Right renal cortex interstitium (tissue), 3 donors: Measurements from ENCODE around the gene CORIN. TPM values are rescaled to one million over a fixed set of nuclear protein-coding genes. Genes with fewer than 3 reads are reported as not detected.
"Not testable (repeated sequence)": the region's sequence is repeated elsewhere in the genome, so short reads cannot be mapped to it uniquely, and the experiment has no call there.

ENCODE experiments used
- DNase-seq, 3 donors: peaks; one replicate each; pipeline ENCODE4 v3.0.0-alpha.2; 2013; ENCODE audit warnings: low read depth in 3 of 3, low spot score in 2 of 3
- polyA plus RNA-seq, 3 donors: library from polyadenylated mRNA; unstranded; fragments of 120-200 nt; gene quantifications; one replicate each; pipeline ENCODE4 v1.2.1, GENCODE V29; 2013; ENCODE audit not compliant: insufficient read length in 3 of 3

The CORIN gene
- polyA plus RNA-seq, 3 donors: 4.5 to 5.2 (median 5.1) TPM

DNA sequence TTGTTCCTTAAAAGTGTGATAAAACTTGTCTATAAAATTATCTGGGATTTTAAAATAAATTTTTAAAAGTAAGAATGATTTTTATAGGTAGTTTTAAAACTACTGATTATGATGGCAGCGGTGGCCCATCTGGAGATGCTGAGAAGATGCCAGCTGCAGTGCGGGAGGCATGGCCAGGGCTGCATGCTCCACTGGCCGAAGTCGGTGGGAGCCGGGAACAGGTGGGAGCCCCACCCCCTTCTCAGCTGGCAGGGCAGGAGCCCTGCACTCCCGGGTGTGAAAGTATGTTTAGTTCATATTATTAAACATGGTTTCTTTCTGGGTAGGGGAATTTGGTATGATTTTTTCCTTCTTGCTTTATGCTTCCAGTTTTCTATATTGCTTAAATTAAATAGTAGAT, 63.8 kb downstream of the CORIN start:
- DNase-seq: no peak

DNA sequence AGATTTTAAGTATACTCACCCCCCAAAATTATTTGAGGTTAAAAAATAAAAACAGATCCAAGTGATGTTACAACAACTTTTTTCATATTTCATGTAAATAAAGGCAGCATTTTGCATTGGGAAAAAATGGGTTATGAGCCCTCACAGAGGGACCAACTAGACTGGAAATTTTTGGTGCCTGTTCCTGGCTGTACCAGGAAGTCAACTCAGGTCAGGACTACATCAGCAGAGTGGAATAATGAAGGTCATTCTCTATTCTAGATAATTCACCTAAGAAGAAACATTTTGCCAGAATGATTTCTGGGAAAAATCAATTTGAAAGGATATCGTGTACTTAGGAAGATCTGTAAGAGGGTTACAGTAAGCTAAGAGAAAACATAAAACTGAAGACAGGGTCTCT, 66.8 kb downstream of the CORIN start:
- DNase-seq: no peak

DNA sequence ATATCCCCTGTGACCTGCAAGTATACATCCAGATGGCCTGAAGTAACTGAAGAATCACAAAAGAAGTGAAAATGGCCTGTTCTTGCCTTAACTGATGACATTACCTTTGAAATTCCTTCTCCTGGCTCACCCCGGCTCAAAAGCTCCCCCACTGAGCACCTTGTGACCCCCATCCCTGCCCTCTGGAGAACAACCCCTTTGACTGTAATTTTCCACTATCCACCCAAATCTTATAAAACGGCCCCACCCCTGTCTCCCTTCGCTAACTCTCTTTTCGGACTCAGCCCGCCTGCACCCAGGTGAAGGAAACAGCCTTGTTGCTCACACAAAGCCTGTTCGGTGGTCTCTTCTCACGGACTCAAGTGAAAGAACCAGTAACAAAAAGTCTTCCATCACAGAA, 69.9 kb downstream of the CORIN start:
- DNase-seq: not testable (repeated sequence)

DNA sequence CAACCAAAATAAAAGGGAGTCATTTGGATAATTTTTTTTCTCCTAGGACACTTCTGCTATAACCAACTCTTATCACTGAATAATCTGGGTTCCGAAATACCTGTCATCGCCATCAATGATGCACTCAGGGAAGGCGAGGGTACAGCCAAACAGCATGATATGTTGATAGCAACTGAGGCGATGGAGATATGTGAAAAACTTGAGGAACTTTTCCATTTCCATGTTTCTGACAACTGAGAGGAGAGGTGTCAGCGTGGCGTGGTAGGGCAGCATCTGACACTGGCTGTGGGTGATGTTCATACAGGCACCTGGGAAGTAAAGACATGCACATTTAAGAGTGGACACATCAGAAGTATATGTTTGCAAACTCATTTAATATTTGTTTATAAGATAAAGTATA, 74.6 kb downstream of the CORIN start:
- no peak for DNase-seq

DNA sequence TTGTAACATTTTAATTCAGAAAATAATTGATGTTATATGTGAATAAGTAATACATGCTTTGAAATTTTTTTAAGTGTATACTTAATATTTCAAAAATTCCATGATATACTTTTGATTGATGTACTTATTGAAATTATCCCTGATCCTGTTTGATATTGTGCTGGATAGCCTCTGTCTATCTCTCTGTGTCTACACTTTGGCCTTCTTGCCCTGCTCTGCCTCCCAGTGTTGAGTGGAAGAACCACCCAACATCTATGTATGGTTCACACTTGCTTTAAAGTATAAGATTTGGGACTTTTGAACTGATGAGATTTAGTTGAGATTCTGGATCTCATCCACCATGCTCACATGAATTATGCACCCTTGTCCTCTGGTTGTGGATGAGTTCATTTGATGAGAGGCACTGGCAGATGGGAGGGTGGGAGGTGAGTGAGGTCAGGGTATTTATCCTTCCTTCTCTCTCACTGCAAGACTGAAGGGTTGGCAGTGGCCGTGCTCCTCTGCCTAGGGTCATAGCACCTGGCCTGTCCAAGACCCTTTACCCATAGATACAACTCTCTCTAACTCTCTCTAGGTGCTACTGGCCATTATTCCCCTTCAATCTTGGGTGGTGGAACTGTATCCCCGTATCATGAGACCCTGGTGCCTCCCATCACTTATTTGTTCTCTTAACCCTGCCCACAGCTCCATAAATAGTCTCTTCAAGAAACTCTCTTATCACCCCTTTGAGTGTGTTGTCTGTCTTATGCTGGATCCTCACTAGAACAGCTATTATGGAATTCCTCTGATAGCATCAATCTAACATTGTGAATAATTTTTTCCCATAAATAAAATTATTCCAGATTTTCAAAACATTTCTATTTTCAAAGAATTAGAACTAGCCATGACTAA, 75.2 kb downstream of the CORIN start:
- DNase-seq: no peak

DNA sequence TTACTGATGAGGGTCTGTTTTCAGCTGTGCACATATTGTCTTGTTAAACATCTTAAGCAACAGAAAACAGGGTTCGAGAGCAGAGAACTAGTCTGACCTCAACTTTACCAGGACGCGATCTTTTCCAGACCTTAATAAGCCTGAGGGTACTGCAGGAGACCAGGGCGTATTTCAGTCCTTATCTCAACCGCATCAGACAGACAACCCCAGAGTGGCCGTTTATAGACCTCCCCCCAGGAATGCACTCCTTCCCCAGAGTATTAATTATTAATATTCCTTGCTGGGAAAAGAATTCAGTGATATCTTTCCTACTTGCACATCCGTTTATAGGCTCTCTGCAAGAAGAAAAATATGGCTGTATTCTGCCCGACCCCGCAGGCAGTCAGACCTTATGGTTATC, 84.6 kb downstream of the CORIN start:
- not testable (repeated sequence) for DNase-seq

DNA sequence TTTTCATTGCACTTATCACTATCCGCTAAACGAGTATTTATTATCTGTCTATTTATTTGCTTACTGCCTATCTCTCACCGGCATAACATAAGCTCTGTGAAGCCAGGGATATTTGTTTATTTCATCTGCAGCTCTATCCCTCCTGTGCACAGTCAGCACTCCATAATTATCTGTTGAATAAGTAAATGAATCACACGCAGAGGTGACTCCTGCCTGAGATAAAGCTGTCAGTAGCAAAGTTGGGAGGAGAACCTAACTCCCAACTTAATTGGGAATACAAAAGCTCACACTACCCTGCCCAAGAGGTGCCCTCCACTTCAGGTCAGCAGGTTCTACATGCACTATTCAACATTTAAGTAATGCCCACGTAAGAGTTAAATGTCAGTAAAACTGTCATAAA, 85.7 kb downstream of the CORIN start:
- DNase-seq: no peak

DNA sequence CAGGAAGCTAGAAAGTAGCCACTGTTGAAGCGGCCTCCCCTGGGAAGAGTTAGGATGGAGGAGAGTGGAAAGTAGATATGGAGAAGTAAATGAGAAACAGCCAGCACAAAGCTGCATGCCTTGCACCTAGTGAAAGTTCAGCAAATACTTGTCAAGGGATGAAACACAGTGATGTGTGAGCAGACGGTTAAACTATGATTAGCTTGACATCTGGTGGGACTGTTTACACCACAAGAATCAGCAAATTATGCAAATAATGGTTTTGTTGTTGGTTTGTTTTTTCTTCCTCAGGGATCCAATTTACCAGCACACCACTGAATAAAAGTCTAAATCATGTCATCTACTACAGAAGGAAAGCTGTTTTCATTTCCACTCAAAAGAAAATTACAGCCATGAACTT, 87.1 kb downstream of the CORIN start:
- DNase-seq: no peak

DNA sequence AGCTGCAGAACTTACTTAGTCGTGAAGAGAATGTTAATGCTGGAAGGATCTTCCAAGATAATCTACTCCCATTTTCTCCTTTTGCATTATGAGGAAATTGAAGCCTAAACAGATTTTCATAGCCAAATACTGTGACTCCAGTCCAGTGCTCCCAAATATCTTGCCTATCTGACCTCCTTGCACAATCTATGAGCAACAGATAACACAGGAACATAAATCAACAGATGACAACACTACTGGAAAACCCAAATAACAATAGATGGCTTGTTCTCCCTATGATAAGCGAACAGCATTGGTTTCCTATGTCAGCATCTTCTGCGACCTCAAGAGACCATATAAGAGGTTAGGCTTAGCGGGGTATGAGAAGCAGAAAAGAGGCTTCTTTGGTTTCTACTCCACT, 88.0 kb downstream of the CORIN start:
- no peak for DNase-seq

DNA sequence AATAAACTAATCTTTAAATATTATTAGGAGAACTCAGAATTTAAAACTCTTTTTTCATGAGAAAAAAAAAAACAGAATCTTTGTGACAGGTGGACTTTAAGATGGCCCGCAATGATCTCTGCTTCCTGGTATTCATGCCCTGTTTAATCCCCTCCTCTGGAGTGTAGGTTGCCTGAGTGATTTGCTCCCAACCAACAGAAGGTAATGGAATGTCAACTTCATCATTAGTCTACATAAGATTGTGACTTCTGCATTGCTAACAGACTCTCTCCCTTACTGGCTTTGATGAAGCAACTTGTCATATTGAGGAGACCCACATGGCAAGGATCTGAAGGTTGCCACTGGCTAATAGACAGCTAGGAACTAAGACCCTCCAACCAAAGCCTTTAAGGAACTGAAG, 88.8 kb downstream of the CORIN start:
- no peak for DNase-seq

DNA sequence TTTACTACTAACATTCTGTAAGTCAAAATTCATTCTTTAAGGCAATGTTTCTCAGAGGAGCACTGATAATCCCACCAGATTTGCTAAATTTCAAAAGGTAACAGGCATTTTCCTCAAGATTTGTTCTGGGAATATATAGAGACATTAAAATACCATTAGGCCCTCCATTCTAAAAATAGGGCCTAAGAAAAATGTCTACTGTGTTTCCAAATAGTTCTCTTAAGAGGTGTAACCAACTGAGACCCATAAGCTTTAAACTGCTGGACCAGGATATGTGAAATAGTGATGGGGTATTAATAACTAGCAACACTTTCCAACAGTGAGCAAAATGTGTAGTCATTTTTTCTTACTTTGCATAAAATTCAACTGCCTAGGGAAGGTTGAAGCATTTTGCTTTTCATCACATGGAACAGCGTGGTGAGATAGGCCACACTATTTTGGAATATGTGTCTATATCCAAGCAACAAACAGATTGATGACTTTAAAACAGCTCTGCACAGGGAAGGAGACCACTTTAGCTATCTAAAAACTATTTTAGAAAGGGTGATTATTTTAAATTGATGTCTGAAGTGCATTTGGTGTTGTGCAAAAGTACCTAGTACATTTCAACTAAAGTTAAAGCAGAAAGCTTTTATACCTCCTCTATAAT, 89.9 kb downstream of the CORIN start:
- no peak for DNase-seq

DNA sequence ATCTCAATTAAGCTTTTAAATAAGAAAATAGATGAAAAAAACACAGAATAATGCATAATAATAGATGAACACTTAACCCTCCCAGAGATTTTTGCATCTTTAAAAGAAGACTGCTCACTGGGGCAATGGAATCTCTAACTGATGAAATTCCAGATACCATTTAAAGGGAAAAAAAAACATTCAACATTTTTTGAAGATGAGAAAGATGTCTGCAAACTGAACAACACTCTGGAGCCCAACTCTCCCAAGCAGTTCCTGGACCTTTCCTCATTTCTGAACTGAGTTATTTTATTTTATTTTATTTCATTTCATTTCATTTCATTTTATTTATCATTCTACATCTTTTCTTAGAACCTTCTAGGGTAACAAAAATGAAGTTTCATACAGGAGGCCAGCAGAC, 90.7 kb downstream of the CORIN start:
- DNase-seq: no peak

DNA sequence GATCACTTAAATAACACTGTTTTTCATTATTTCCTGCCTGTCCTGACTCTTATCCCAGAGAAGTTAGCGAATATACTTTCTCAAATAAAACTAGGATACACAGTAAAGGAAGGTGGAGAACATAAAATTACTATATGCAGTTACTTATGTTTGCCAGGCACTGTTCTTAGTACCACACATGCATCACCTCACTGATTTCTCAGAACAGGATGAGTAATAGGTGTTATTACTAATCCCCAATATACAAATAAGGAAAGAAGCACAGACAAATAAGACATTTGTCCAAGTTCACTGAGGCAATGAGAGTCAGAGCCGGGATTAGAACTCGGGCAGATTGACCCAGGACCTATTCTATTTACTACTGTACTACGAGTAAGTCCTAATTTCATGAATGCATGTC, 91.7 kb downstream of the CORIN start:
- no peak for DNase-seq

DNA sequence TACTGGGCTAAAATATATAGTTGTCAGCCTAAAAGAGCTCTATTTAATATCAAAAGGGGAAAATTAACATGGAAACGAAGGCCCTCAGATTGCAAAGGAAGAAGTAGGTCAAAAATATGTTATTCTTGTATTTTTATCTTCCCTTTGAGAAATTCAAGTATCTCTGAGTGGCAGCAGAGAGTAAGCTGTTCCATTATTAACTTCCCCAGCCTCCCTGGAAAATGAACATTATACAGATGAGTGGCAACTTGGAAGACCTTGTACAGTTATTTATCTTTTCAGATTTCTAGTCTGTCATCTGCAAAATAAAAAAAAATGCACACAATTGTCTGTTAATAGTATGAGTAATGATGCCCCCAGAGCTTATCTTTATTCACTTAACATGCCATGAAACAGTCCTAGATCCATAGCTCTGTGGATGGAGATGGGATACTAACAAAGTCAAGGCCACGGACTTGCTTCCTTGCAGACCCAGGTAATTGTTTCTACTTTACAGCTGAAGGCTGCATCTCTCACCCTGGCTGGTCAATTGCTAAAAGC, 93.0 kb downstream of the CORIN start:
- no peak for DNase-seq

DNA sequence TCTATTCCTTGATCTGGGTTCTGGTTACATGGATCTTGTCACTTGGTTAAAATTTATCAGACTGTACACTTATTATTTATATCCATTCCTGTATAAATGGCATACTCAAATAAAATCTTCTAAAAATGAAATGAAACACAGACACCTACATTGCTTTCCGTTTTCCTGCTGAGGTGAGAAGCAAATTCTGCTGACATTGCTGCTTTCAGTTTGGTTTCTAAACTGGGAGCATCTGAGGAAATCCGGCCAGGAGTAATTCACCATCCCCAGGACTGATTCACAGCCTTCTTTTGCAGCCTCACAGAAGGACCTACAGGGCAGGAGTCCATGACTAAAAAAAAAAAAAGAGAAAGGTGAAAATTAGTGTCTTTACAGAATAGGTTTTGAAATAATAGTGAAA, 93.6 kb downstream of the CORIN start:
- no peak for DNase-seq

DNA sequence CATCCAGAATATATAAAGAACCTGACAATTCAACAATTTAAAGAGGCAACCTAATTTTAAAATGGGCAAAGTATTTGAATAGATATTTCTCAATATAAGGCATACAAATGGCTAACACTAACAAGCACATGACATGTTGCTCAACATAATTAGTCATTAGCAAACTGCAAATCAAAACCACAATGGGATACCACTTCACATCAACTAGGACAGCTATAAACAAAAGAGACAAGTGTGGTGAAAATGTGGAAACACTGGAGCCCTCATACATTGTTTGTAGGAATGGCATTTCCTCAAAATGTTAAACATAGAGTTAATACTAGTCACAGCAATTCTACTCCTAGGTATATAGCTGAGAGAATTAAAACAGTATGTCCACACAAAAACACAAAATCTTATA, 96.7 kb downstream of the CORIN start:
- DNase-seq: no peak

DNA sequence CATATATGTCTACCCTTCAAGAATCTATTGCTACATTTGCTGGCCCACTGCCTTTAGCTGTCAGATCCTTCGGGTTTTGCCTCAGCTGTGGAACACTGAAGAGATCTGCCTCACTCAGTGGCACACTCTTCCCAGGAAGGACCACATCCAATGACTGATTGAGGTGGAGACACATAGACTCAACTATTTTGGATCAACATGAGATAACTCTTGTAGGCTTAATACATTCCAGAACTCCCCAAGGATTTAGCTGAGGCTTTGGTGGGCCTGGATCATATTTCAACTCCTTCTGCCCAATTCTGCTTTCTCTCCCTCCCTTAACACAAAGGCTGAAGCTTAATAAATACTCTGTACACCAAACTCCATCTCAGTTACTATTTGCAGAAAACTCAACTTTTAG, 100.5 kb downstream of the CORIN start:
- no peak for DNase-seq

DNA sequence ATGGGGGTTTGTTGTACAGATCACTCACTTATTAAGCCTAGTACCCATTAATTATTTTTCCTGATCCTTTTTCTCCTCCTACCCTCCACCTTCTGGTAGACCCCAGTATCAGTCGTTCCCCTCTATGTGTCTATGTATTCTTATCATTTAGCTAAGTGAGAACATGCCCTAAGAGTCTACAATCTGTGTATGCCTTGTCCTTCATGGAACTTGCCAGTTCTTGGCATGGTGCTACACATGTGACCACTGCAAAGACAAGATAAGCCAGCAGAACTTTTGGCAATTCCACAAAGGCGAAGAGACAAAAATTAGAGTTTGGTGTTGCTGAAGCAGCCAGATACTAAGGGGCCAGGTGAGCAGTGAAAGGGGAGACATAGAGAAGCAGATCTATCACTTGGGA, 101.3 kb downstream of the CORIN start:
- DNase-seq: no peak

DNA sequence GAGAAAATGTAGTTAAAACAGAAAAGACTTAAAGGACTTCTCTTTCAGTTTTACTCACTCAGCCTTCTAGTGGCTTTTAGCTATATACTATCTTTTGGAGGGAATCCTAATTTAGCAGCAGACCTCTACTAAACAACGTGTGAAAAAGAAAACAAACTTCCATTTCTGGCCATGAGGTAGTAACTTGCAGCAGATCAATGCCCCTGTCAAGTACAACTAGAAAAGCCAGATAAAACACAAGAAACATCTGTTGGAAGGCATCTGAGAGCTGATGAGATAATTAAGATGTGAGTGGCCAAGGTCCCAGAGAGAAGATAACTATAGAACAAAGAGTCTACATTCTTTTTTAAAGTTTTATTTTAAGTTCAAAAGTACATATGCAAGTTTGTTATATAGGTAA, 101.7 kb downstream of the CORIN start:
- DNase-seq: no peak

DNA sequence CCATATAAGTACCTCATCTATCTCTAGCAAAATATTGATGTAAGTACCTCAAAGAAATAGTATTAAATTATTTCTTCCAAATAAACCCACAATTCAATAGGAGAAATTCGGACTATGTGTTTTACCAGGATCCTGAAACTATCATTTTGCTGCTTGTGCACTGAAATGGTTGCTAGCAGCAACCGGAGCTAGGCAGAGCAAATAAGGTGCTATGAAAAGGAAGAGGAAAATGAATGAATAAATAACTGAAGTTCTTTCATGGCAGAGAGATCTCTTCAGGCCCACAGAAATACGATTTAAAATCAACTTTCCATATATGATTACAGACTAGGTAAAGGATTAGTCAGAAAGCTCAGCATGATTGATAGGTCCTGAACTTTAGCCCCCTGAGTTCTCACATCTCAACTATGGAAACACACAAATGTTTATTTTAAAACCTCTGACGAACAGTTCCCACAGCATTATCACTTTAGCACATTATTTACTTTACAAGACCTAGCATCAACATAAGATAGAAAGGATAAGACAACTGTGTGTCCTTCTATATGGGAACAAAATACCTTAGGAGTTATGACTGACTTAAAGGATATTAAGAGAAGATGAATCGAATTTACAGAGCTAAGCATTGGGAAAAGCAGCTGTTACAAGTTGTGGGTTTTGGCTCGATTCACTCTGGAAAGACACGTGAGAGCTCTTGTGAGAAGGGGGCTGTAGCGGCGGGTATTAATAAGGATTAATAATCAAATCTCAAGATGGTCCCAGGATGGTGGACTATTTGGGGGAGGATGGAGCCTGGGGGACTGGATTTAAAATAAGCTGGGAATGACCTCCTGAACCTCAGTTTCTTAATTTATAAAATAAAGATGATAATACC, 104.3 kb downstream of the CORIN start:
- DNase-seq: no peak

DNA sequence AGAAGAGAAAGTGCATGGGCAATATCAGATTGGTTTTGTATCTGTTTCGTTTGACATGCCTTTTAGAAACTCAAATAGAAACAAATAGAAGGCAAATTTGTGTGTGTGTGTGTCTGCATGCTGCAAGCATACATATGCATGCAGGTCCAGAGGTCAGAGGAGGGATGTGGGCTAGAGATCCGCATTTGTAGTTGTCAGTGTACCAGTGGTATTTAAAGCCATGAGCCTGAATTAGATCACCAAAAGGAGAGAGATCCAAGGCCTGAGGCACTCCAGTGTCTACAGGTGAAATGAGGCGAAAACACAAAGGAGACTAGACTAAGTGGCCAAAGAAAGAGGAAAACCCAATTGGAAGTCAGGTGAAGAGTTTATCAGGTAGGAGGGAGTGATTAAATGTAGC, 106.7 kb downstream of the CORIN start:
- no peak for DNase-seq
